Measurements from ENCODE around the gene ATXN1.
"Not testable (repeated sequence)": the region's sequence is repeated elsewhere in the genome, so short reads cannot be mapped to it uniquely, and the experiment has no call there.

Gene ATXN1

DNA sequence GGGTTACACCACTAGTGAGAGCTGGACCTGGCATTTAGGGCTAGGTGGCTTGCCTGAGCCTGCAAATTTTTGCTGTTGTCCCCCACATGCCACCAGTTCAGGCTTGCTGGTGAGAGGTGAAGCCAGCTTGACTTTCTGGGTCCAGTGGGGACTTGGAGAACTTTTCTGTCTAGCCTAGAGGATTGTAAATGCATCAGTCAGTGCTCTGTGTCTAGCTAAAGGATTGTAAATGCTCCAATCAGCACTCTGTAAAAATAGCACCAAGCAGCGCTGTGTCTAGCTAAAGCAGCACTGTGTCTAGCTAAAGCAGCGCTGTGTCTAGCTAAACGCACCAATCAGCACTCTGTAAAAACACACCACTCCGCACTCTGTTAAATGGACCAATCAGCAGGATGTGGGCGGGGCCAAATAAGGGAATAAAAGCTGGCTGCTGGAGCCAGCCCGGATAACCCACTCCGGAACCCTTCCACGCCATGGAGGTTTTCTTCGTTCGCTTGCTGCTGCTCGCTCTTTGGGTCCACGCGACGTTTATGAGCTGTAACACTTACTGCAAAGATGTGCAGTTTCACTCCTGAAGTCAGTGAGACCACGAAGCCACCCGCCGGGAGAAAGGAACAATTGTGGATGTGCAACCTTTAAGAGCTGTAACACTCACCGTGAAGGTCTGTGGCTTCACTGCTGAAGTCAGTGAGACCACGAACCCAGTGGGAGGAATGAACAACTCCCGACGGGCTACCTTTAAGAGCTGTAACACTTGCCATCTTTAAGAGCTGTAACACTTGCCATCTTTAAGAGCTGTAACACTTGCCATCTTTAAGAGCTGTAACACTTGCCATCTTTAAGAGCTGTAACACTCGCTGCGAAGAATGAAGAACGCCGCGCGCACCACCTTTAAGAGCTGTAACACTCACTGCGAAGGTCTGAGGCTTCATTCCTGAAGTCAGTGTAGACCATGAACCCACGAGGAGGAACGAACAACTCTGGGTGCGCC is 495.6 kb downstream of the ATXN1 start:
- H3K36me3 ChIP-seq (ENCODE audit: low read length): no peaks in the 10 kb centered on the region
- H3K9me3 ChIP-seq (ENCODE audit: insufficient read depth, low read length): no peaks in the 10 kb centered on the region
- no peak overlapping the region for H2AFZ ChIP-seq (ENCODE audit: low read depth, low read length, severe bottlenecking)
- no peak overlapping the region for H3K9ac ChIP-seq (ENCODE audit: low read length)
- H3K27ac ChIP-seq (ENCODE audit: low read depth, low read length): no peak overlapping the region
- no peaks in the 10 kb centered on the region for H4K20me1 ChIP-seq (ENCODE audit: low read depth, low read length)
- no peak overlapping the region for H3K4me3 ChIP-seq (ENCODE audit: insufficient read depth, low read length, poor library complexity, severe bottlenecking)
- H3K79me2 ChIP-seq (ENCODE audit: insufficient read depth, low read length): no peaks in the 10 kb centered on the region
- H3K4me2 ChIP-seq (ENCODE audit: low read depth, low read length, poor library complexity, severe bottlenecking): no peak overlapping the region
- H3K27me3 ChIP-seq (ENCODE audit: low read length): no peaks in the 10 kb centered on the region
- no peaks in the 10 kb centered on the region for H3F3A ChIP-seq (ENCODE audit: insufficient read depth)
- TF ChIP-seq, protein P1, sequence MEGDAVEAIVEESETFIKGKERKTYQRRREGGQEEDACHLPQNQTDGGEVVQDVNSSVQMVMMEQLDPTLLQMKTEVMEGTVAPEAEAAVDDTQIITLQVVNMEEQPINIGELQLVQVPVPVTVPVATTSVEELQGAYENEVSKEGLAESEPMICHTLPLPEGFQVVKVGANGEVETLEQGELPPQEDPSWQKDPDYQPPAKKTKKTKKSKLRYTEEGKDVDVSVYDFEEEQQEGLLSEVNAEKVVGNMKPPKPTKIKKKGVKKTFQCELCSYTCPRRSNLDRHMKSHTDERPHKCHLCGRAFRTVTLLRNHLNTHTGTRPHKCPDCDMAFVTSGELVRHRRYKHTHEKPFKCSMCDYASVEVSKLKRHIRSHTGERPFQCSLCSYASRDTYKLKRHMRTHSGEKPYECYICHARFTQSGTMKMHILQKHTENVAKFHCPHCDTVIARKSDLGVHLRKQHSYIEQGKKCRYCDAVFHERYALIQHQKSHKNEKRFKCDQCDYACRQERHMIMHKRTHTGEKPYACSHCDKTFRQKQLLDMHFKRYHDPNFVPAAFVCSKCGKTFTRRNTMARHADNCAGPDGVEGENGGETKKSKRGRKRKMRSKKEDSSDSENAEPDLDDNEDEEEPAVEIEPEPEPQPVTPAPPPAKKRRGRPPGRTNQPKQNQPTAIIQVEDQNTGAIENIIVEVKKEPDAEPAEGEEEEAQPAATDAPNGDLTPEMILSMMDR (IDR thresholded peaks at IDR 0.05; ENCODE audit: insufficient read depth, low read length, poor library complexity, severe bottlenecking): no peak
- no peak for TF ChIP-seq EZH2phosphoT487 (conservative IDR thresholded peaks at IDR 0.05; ENCODE audit: low read length)
- no peaks in the 10 kb centered on the region for H3K9me2 ChIP-seq (replicated peaks; ENCODE audit: insufficient read depth, low read length)

DNA sequence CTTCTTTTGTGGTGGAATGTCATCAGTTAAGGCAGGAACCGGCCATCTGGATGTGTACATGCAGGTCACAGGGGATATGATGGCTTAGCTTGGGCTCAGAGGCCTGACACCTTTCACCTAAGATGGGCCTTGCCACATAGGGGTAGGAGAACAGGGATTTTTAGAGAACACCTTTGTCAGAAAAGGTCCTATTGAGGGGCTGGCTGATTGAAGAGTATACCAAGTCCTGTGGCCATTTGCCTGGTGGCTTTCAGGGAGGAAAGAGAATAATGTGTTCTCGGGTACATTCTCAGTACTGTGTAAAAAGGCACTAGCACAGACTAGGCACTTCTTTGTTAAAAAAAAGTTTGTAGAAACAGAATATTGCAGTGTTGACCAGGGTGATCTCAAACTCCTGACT is 496.5 kb downstream of the ATXN1 start:
- TF ChIP-seq, protein P1 (IDR thresholded peaks at IDR 0.05; ENCODE audit: insufficient read depth, low read length, poor library complexity, severe bottlenecking): no peak
- TF ChIP-seq EZH2phosphoT487 (conservative IDR thresholded peaks at IDR 0.05; ENCODE audit: low read length): no peak
- Histone ChIP-seq H3K79me2 (ENCODE audit: insufficient read depth, low read length) (no peaks in the 10 kb centered on the region), H3K4me2 (ENCODE audit: low read depth, low read length, poor library complexity, severe bottlenecking) (no peak overlapping the region), H3K36me3 (ENCODE audit: low read length) (no peaks in the 10 kb centered on the region), H3K9me3 (ENCODE audit: insufficient read depth, low read length) (no peaks in the 10 kb centered on the region), H3K27ac (ENCODE audit: low read depth, low read length) (no peak overlapping the region), H3K9me2 (replicated peaks; ENCODE audit: insufficient read depth, low read length) (no peaks in the 10 kb centered on the region), H3F3A (ENCODE audit: insufficient read depth) (no peaks in the 10 kb centered on the region), H3K27me3 (ENCODE audit: low read length) (no peaks in the 10 kb centered on the region), H2AFZ (ENCODE audit: low read depth, low read length, severe bottlenecking) (no peak overlapping the region), H4K20me1 (ENCODE audit: low read depth, low read length) (no peaks in the 10 kb centered on the region), H3K9ac (ENCODE audit: low read length) (no peak overlapping the region), H3K4me3 (ENCODE audit: insufficient read depth, low read length, poor library complexity, severe bottlenecking) (no peak overlapping the region)

DNA sequence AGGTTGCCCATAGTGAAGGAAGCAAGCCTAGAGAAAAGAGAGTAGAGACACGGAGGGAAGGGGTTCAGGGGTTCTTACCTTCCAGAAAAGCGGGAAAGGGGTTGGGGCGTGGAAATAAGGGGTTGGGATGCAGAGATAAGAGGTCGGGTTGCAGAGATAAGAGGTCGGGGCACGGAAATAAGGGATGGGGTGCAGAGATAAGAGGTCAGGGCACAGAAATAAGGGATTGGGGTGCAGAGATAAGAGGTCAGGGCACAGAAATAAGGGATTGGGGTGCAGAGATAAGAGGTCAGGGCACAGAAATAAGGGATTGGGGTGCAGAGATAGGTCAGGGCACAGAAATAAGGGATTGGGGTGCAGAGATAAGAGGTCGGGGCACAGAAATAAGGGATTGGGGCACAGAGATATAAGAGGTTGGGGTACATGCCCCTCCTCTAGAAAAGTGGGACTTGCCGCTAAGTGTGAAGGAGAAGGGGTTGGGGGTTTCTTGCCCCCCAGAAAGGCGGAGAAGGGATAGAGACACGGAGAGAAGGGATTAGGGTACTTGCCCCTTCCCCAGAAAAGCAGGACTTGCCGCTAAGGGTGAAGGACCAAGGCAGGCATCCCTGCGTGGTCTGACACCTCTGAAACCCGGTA is 497.7 kb downstream of the ATXN1 start:
- not testable (repeated sequence) for H2AFZ ChIP-seq (ENCODE audit: low read depth, low read length, severe bottlenecking); H3K79me2 ChIP-seq (ENCODE audit: insufficient read depth, low read length); H3F3A ChIP-seq (ENCODE audit: insufficient read depth); H3K27me3 ChIP-seq (ENCODE audit: low read length); H3K9me3 ChIP-seq (ENCODE audit: insufficient read depth, low read length); H3K36me3 ChIP-seq (ENCODE audit: low read length); H3K4me2 ChIP-seq (ENCODE audit: low read depth, low read length, poor library complexity, severe bottlenecking); H3K9me2 ChIP-seq (replicated peaks; ENCODE audit: insufficient read depth, low read length); H3K27ac ChIP-seq (ENCODE audit: low read depth, low read length); H3K4me3 ChIP-seq (ENCODE audit: insufficient read depth, low read length, poor library complexity, severe bottlenecking); H4K20me1 ChIP-seq (ENCODE audit: low read depth, low read length); H3K9ac ChIP-seq (ENCODE audit: low read length)

DNA sequence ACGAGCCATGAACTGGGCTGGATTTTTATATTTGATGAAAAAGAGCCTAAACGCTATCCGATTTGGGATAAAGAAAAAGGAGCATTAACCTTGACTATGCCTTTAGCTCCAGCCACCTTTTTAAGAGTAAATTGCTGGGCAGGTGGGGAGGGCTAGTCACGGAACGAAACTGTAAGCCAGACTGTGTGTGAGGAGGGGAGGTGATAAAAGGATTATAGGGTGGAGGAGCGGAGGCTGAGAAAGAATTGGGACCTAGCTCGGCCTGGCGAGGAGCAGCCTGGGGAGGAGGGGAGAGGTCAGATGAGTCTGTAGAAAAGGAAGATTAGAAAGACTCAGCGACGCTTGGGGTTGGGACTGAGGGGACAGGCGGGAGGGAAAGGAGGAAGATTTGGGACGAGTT is 498.5 kb downstream of the ATXN1 start:
- H3K27me3 ChIP-seq (ENCODE audit: low read length); H3K9ac ChIP-seq (ENCODE audit: low read length); H3K9me2 ChIP-seq (replicated peaks; ENCODE audit: insufficient read depth, low read length); H4K20me1 ChIP-seq (ENCODE audit: low read depth, low read length); H3K4me2 ChIP-seq (ENCODE audit: low read depth, low read length, poor library complexity, severe bottlenecking); H3K4me3 ChIP-seq (ENCODE audit: insufficient read depth, low read length, poor library complexity, severe bottlenecking); H3K9me3 ChIP-seq (ENCODE audit: insufficient read depth, low read length); H3K79me2 ChIP-seq (ENCODE audit: insufficient read depth, low read length); H3K27ac ChIP-seq (ENCODE audit: low read depth, low read length); H3F3A ChIP-seq (ENCODE audit: insufficient read depth); H2AFZ ChIP-seq (ENCODE audit: low read depth, low read length, severe bottlenecking); H3K36me3 ChIP-seq (ENCODE audit: low read length): not testable (repeated sequence)

DNA sequence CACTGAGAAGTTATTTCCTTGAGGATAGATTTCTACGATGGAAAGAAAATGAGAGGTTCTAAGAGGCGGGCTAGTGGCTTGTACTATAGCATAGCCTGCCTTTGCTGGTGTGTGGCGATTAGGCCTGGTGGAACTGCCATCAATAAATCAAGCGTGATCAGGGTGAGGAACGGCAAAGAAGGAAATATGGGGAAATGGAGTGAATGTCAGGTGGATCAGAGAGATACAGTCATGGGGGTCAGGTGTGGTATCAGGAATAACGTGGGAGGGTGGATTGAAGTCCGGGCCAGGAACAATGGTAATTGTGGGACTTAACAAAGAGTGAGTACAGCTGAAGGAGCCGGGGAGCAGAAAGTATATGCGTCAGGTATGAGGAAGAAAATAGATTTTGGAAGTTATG is 500.7 kb downstream of the ATXN1 start:
- not testable (repeated sequence) for H3K9ac ChIP-seq (ENCODE audit: low read length); H3K9me3 ChIP-seq (ENCODE audit: insufficient read depth, low read length); H4K20me1 ChIP-seq (ENCODE audit: low read depth, low read length); H2AFZ ChIP-seq (ENCODE audit: low read depth, low read length, severe bottlenecking); H3K36me3 ChIP-seq (ENCODE audit: low read length); H3K4me3 ChIP-seq (ENCODE audit: insufficient read depth, low read length, poor library complexity, severe bottlenecking); H3K27me3 ChIP-seq (ENCODE audit: low read length); H3K9me2 ChIP-seq (replicated peaks; ENCODE audit: insufficient read depth, low read length); H3K4me2 ChIP-seq (ENCODE audit: low read depth, low read length, poor library complexity, severe bottlenecking); H3F3A ChIP-seq (ENCODE audit: insufficient read depth); H3K79me2 ChIP-seq (ENCODE audit: insufficient read depth, low read length); H3K27ac ChIP-seq (ENCODE audit: low read depth, low read length)

DNA sequence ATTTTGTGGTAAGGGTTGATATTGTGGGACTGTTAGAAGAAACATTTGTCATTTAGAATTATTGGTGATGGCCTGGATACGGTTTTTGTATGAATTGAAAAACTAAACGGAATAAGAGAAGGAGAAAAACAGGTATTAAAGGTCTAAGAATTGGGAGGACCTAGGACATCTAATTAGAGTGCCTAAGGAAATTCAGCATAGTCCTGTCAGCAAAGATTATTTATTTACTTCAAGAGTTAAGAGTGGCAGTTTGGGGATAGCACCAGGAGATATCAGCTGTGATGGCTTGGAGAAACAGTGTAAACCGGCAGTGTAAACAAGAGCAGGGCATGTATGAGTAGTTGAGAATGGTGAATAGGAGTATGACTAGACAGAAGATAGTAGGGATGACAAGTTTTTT is 501.7 kb downstream of the ATXN1 start:
- H3K79me2 ChIP-seq (ENCODE audit: insufficient read depth, low read length); H3F3A ChIP-seq (ENCODE audit: insufficient read depth); H2AFZ ChIP-seq (ENCODE audit: low read depth, low read length, severe bottlenecking); H3K9ac ChIP-seq (ENCODE audit: low read length); H3K4me3 ChIP-seq (ENCODE audit: insufficient read depth, low read length, poor library complexity, severe bottlenecking); H3K27me3 ChIP-seq (ENCODE audit: low read length); H3K36me3 ChIP-seq (ENCODE audit: low read length); H3K4me2 ChIP-seq (ENCODE audit: low read depth, low read length, poor library complexity, severe bottlenecking); H3K9me3 ChIP-seq (ENCODE audit: insufficient read depth, low read length); H3K27ac ChIP-seq (ENCODE audit: low read depth, low read length); H4K20me1 ChIP-seq (ENCODE audit: low read depth, low read length); H3K9me2 ChIP-seq (replicated peaks; ENCODE audit: insufficient read depth, low read length): not testable (repeated sequence)
